B cell (primary cell): ENCODE data around the gene SULT2B1. TPM values are rescaled to one million over a fixed set of nuclear protein-coding genes. Genes with fewer than 3 reads are reported as not detected.

Source experiments
- ATAC-seq: fragments of 200-7000 bp; cut with Tn5 transposase; one replicate; pipeline ENCODE4 v1.10.0; 2021; ENCODE audit warnings: low read depth, mild to moderate bottlenecking, moderate number of reproducible peaks, moderate library complexity
- CTCF ChIA-PET: fragments of 350-600 bp; sonication (Branson Sonifier 250); formaldehyde crosslinking; loops from one replicate; lab custom pipeline; 2021; ENCODE audit warnings: antibody characterized with exemption, inconsistent platforms; lab: Charles Lee
- POLR2A ChIA-PET: fragments of 350-600 bp; sonication (Branson Sonifier 250); formaldehyde crosslinking; loops from one replicate; lab custom pipeline; 2021; ENCODE audit warnings: antibody characterized with exemption; lab: Charles Lee
- DNase-seq: peaks from one replicate; pipeline ENCODE4 v3.0.0; 2013
- H2AFZ ChIP-seq: 2 replicates; pipeline ENCODE4 v1.6.1; 2012; ENCODE audit warnings: mild to moderate bottlenecking, low read depth, low read length; ENCODE audit not compliant: insufficient read depth, poor library complexity, severe bottlenecking
- H3K27ac ChIP-seq, 2 donors: 1 replicate in 1 of 2; 2 replicates in 1 of 2; pipeline ENCODE4 v1.5.1; 2012 to 2013; ENCODE audit warnings: low read length in 2 of 2, mild to moderate bottlenecking in 2 of 2, moderate library complexity in 1 of 2
- H3K27me3 ChIP-seq, 4 experiments: fragments of 200-600 bp in 1 of 4; sonication (generic) in 1 of 4; replicated peaks in 1 of 4; 1 replicate in 2 of 4; 2 replicates in 2 of 4; pipeline versions ENCODE4 v1.6.1 to v1.7.0; 2013 to 2016; ENCODE audit warnings: low read length in 3 of 4, mild to moderate bottlenecking in 2 of 4, mixed read lengths in 1 of 4, moderate library complexity in 1 of 4; ENCODE audit not compliant: insufficient read depth in 4 of 4, control insufficient read depth in 3 of 4; ENCODE audit errors: control extremely low read depth in 1 of 4
- H3K36me3 ChIP-seq, 2 experiments: replicated peaks in 1 of 2; 1 replicate in 1 of 2; 2 replicates in 1 of 2; pipeline versions ENCODE4 v1.6.1 to v1.7.1; 2013; ENCODE audit warnings: low read length in 1 of 2; ENCODE audit not compliant: insufficient read depth in 2 of 2, control insufficient read depth in 1 of 2; ENCODE audit errors: control extremely low read depth in 1 of 2, extremely low read depth in 1 of 2
- H3K4me1 ChIP-seq, 2 donors: fragments of 200-600 bp in 1 of 2; sonication (generic) in 1 of 2; 1 replicate in 1 of 2; 2 replicates in 1 of 2; pipeline versions ENCODE4 v1.5.1 to v1.6.1; 2013 to 2017; ENCODE audit warnings: low read length in 2 of 2; ENCODE audit not compliant: control insufficient read depth in 2 of 2, insufficient read depth in 2 of 2
- H3K4me2 ChIP-seq: replicated peaks from 2 replicates; pipeline ENCODE3; 2012; ENCODE audit warnings: mild to moderate bottlenecking, low read depth, low read length; ENCODE audit not compliant: poor library complexity, severe bottlenecking
- H3K4me3 ChIP-seq, 5 experiments: fragments of 200-600 bp in 1 of 5; sonication (generic) in 1 of 5; 1 replicate in 3 of 5; 2 replicates in 2 of 5; pipeline versions ENCODE4 v1.5.1 to v1.7.0; 2011 to 2016; ENCODE audit warnings: low read length in 4 of 5, mild to moderate bottlenecking in 4 of 5, low read depth in 2 of 5, control low read depth in 1 of 5, moderate library complexity in 1 of 5; ENCODE audit not compliant: insufficient read depth in 1 of 5; ENCODE audit errors: control extremely low read depth in 1 of 5, extremely low read depth in 1 of 5
- H3K79me2 ChIP-seq: fragments of 200-600 bp; sonication (generic); one replicate; pipeline ENCODE4 v1.6.0; 2016; ENCODE audit warnings: low read length; ENCODE audit not compliant: control insufficient read depth, insufficient read depth
- H3K9ac ChIP-seq: fragments of 200-600 bp; sonication (generic); 2 replicates; pipeline ENCODE4 v1.6.1; 2017; ENCODE audit warnings: mild to moderate bottlenecking, low read length, moderate library complexity
- H3K9me3 ChIP-seq, 3 donors: one replicate each; pipeline versions ENCODE4 v1.6.1 to v1.7.1; 2013; ENCODE audit warnings: low read length in 2 of 3; ENCODE audit not compliant: control insufficient read depth in 2 of 3, insufficient read depth in 1 of 3; ENCODE audit errors: control extremely low read depth in 1 of 3
- H4K20me1 ChIP-seq: 2 replicates; pipeline ENCODE4 v1.6.0; 2012; ENCODE audit warnings: mild to moderate bottlenecking, low read length; ENCODE audit not compliant: insufficient read depth, control insufficient read depth, poor library complexity, severe bottlenecking
- H3K27ac Mint-ChIP-seq: one replicate; pipeline ENCODE4 v1.8.0; 2021; ENCODE audit warnings: mixed read lengths
- H3K27me3 Mint-ChIP-seq: one replicate; pipeline ENCODE4 v1.8.0; 2021; ENCODE audit warnings: mixed read lengths
- H3K4me1 Mint-ChIP-seq: one replicate; pipeline ENCODE4 v1.8.0; 2021; ENCODE audit warnings: mixed read lengths
- H3K4me3 Mint-ChIP-seq: one replicate; pipeline ENCODE4 v1.8.0; 2021; ENCODE audit warnings: mixed read lengths
- H3K9me3 Mint-ChIP-seq: one replicate; pipeline ENCODE4 v1.8.0; 2022; ENCODE audit warnings: mixed read lengths; ENCODE audit not compliant: insufficient read depth
- CTCF ChIP-seq: fragments of 200-600 bp; IDR thresholded peaks from one replicate; pipeline ENCODE4 v1.8.0; 2022; ENCODE audit warnings: antibody characterized with exemption, mild to moderate bottlenecking
- EZH2 ChIP-seq: IDR thresholded peaks from 2 replicates; pipeline ENCODE4 v1.6.1; 2012; ENCODE audit warnings: borderline replicate concordance, low read depth, mild to moderate bottlenecking, moderate library complexity, low read length; ENCODE audit not compliant: insufficient read depth, poor library complexity, severe bottlenecking
- WGBS: methylation state at CpG from one replicate; pipeline ENCODE4 v1.1.5; 2013; ENCODE audit warnings: missing lambda C conversion rate; ENCODE audit not compliant: insufficient coverage; 5-methylcytosine and 5-hydroxymethylcytosine counted together
- intact Hi-C: fragments of 100-400 bp; cut with micrococcal nuclease; formaldehyde crosslinking; loops from one replicate; pipeline ENCODE4 v1.10.0; 2022
- polyA plus RNA-seq: library from polyadenylated mRNA; depleted of rRNA; stranded (reverse); fragments of >200 nt; gene quantifications from 2 replicates; pipeline ENCODE4 v1.2.3, GENCODE V29; 2012
- total RNA-seq, 2 donors: library from RNA; stranded (reverse); fragments of 120-200 nt in 1 of 2; gene quantifications; 1 replicate in 1 of 2; 2 replicates in 1 of 2; pipeline versions ENCODE4 v1.2.3 to v1.2.4, GENCODE V29; 2013 to 2022

The SULT2B1 gene
- total and polyA plus RNA-seq, 2 donors (not counting 1 experiment from before 2014, with no cell fraction given): not detected

- Mint-ChIP-seq H3K4me3 (no peak overlapping the region), H3K4me1 (peaks cover 27% of the 10 kb centered on the region), H3K27ac (no peak overlapping the region), H3K9me3 (no peaks in the 10 kb centered on the region), H3K27me3 (peaks cover 15% of the 10 kb centered on the region)
- ChIA-PET POLR2A (interaction anchor here (0.6 to 1.0 kb wide), 4 partner anchors 17 to 169 kb away, joined by 4 to 9 read pairs (median 4); no protein-coding TSS in a partner anchor), CTCF (interaction anchor here (0.6 to 4.8 kb wide), 15 partner anchors 10 to 340 kb away, joined by 3 to 40 read pairs (median 4); partner anchors contain the start of genes CA11 and SPACA4)
- Histone ChIP-seq H2AFZ (no peak overlapping the region), H3K4me1 (peaks cover 24% of the 10 kb centered on the region in 2 donors), H3K9ac (no peak overlapping the region), H3K9me3 (peaks cover 0 to 18% (median 0%) of the 10 kb centered on the region in 3 donors), H3K27me3 (peaks cover 0 to 18% (median 2%) of the 10 kb centered on the region in 4 experiments), H3K4me3 (no peak overlapping the region), H3K27ac (no peak overlapping the region), H3K79me2 (no peaks in the 10 kb centered on the region), H3K4me2 (no peak overlapping the region), H3K36me3 (no peaks in the 10 kb centered on the region), H4K20me1 (no peaks in the 10 kb centered on the region)
- WGBS: 97% methylated on average over 5 of the region's 5 CpGs
- intact Hi-C loops: loop anchor here (2.0 kb wide), 1 partner anchor 83 kb away; no protein-coding TSS in a partner anchor
- no peak for ATAC-seq
- peak; percentile 58 for DNase-seq
- TF ChIP-seq EZH2: no peak
- peak; percentile 60 for TF ChIP-seq CTCF
Measured at GRCh38 chr19:48506138-48506733, 45.7 kb upstream of the SULT2B1 start.

- Histone ChIP-seq H3K27ac (no peak overlapping the region), H3K79me2 (no peaks in the 10 kb centered on the region), H3K4me2 (no peak overlapping the region), H3K4me3 (no peak overlapping the region), H3K4me1 (peaks cover 23 to 27% of the 10 kb centered on the region in 2 donors), H3K9me3 (peaks cover 0 to 7% (median 0%) of the 10 kb centered on the region in 3 donors), H3K27me3 (peaks cover 0 to 34% (median 13%) of the 10 kb centered on the region in 4 experiments), H3K9ac (no peak overlapping the region), H3K36me3 (no peaks in the 10 kb centered on the region), H4K20me1 (no peaks in the 10 kb centered on the region), H2AFZ (no peak overlapping the region)
- DNase-seq (peak; percentile 11), ATAC-seq (no peak)
- Mint-ChIP-seq H3K27ac (no peak overlapping the region), H3K4me1 (peaks cover 15% of the 10 kb centered on the region), H3K27me3 (peaks cover 15% of the 10 kb centered on the region), H3K4me3 (no peak overlapping the region), H3K9me3 (no peaks in the 10 kb centered on the region)
- CTCF ChIA-PET: interaction anchor here (0.6 to 4.8 kb wide), 10 partner anchors 8 to 101 kb away, joined by 3 to 40 read pairs (median 12); partner anchors contain the start of gene SPACA4
- 89% methylated on average over 6 of the region's 7 CpGs for WGBS
- POLR2A ChIA-PET: no interaction called here
- TF ChIP-seq EZH2 (no peak), CTCF (no peak)
- intact Hi-C loops: loop anchor here (2.0 kb wide), 1 partner anchor 81 kb away; no protein-coding TSS in a partner anchor
Measured at GRCh38 chr19:48507911-48508439, 44.0 kb upstream of the SULT2B1 start.
